HEK293 (cell line): ENCODE data around the gene ATP5IF1.

Experiments used
- CTCF ChIP-seq: fragments of 450-650 bp; formaldehyde crosslinking; IDR thresholded peaks from 2 replicates; pipeline ENCODE4 v1.5.1; 2016; ENCODE audit warnings: missing biosample characterization, missing genetic modification characterization
- KLF7 ChIP-seq: fragments of 450-650 bp; formaldehyde crosslinking; IDR thresholded peaks from 2 replicates; pipeline ENCODE4 v1.5.1; 2016; ENCODE audit warnings: missing biosample characterization, missing genetic modification characterization, borderline replicate concordance
- PATZ1 ChIP-seq: fragments of 450-650 bp; formaldehyde crosslinking; IDR thresholded peaks from 2 replicates; pipeline ENCODE4 v1.5.1; 2016; ENCODE audit warnings: missing biosample characterization, missing genetic modification characterization
- REPIN1 ChIP-seq: fragments of 450-650 bp; formaldehyde crosslinking; IDR thresholded peaks from 2 replicates; pipeline ENCODE4 v1.5.1; 2017; ENCODE audit warnings: missing biosample characterization, missing genetic modification characterization, low read depth
- REST ChIP-seq: fragments of 450-650 bp; formaldehyde crosslinking; IDR thresholded peaks from 2 replicates; pipeline ENCODE4 v1.5.1; 2016; ENCODE audit warnings: missing biosample characterization, missing genetic modification characterization
- ZNF121 ChIP-seq: fragments of 450-650 bp; formaldehyde crosslinking; IDR thresholded peaks from 2 replicates; pipeline ENCODE4 v1.5.1; 2016; ENCODE audit warnings: missing biosample characterization, missing genetic modification characterization
- ZNF266 ChIP-seq: fragments of 450-650 bp; formaldehyde crosslinking; IDR thresholded peaks from 2 replicates; pipeline ENCODE4 v1.5.1; 2016; ENCODE audit warnings: missing biosample characterization, missing genetic modification characterization, low read depth
- ZNF335 ChIP-seq: fragments of 450-650 bp; formaldehyde crosslinking; conservative IDR thresholded peaks from 2 replicates; pipeline ENCODE4 v1.5.1; 2016; ENCODE audit warnings: missing biosample characterization, missing genetic modification characterization
- ZNF513 ChIP-seq: fragments of 450-650 bp; IDR thresholded peaks from 2 replicates; pipeline ENCODE4 v1.5.1; 2018; ENCODE audit warnings: missing biosample characterization, missing genetic modification characterization
- ZNF529 ChIP-seq: fragments of 450-650 bp; formaldehyde crosslinking; IDR thresholded peaks from 2 replicates; pipeline ENCODE4 v1.5.1; 2017; ENCODE audit warnings: missing genetic modification characterization, missing biosample characterization; ENCODE audit not compliant: insufficient replicate concordance
- ZNF623 ChIP-seq: fragments of 450-650 bp; formaldehyde crosslinking; IDR thresholded peaks from 2 replicates; pipeline ENCODE4 v1.5.1; 2016; ENCODE audit warnings: missing biosample characterization, missing genetic modification characterization
- ZNF639 ChIP-seq: fragments of 450-650 bp; formaldehyde crosslinking; IDR thresholded peaks from 2 replicates; pipeline ENCODE4 v1.5.1; 2016; ENCODE audit warnings: missing biosample characterization, missing genetic modification characterization
- ZNF830 ChIP-seq: fragments of 450-650 bp; IDR thresholded peaks from 2 replicates; pipeline ENCODE4 v1.5.0; 2018; ENCODE audit warnings: missing biosample characterization, missing genetic modification characterization, low read depth, mild to moderate bottlenecking, moderate library complexity

GRCh38 chr1:28259934-28260802 is 24.2 kb downstream of the ATP5IF1 start:
- TF ChIP-seq REST (tag by site-specific recombination) (no peak), CTCF (tag by site-specific recombination) (no peak), ZNF335 (peak; percentile 80), ZNF639 (tag by site-specific recombination) (no peak), ZNF529 (no peak), ZNF513 (tag by site-specific recombination) (no peak), ZNF121 (tag by site-specific recombination) (no peak), PATZ1 (peak; percentile 74), ZNF623 (tag by site-specific recombination) (no peak), ZNF830 (no peak), KLF7 (no peak), REPIN1 (tag by site-specific recombination) (no peak), ZNF266 (tag by site-specific recombination) (no peak)
